Measurements from ENCODE around the gene GTPBP4. TPM values are rescaled to one million over a fixed set of nuclear protein-coding genes. Genes with fewer than 3 reads are reported as not detected.

Gene GTPBP4
- total RNA-seq, 2 experiments from 2014 or later: 50.3 to 53.7 TPM

GRCh38 chr10:1034758-1035157 lies 46.5 kb downstream of the GTPBP4 start:
- H3K4me1 Mint-ChIP-seq (ENCODE audit: low read depth): no peaks in the 10 kb centered on the region
- Histone ChIP-seq H3K27me3 (ENCODE audit: control insufficient read depth in 1 of 2, insufficient read depth in 2 of 2, low read length in 2 of 2) (no peaks in the 10 kb centered on the region), H3K36me3 (ENCODE audit: insufficient read depth, low read length) (peaks cover 12% of the 10 kb centered on the region), H3K9me3 (ENCODE audit: control insufficient read depth in 1 of 2, insufficient read depth in 1 of 2, low read length in 2 of 2) (no peaks in the 10 kb centered on the region), H3K4me1 (ENCODE audit: insufficient read depth, low read length) (peaks cover 5% of the 10 kb centered on the region), H3K27ac (ENCODE audit: low read depth in 1 of 2, low read length in 2 of 2) (no peak overlapping the region), H3K4me3 (ENCODE audit: low read length) (no peak overlapping the region)
- DNase-seq: no peak
- peaks cover 19% of the 10 kb centered on the region for H3K36me3 Mint-ChIP-seq (ENCODE audit: low read depth)
- ChIA-PET CTCF (no interaction called here), POLR2A (interaction anchor here (0.9 to 1.6 kb wide), 2 partner anchors 14 to 104 kb away, joined by 3 to 5 read pairs; partner anchors contain the start of gene IDI1)
- H3K4me3 Mint-ChIP-seq: no peak overlapping the region
- no peak for TF ChIP-seq CTCF (IDR thresholded peaks at IDR 0.05)
- intact Hi-C loops (cut with DNase I, micrococcal nuclease): no loop called here
- H3K9me3 Mint-ChIP-seq: no peaks in the 10 kb centered on the region
- ATAC-seq (ENCODE audit: poor library complexity): no peak
- H3K27me3 Mint-ChIP-seq: no peaks in the 10 kb centered on the region
- no peak overlapping the region for H3K27ac Mint-ChIP-seq

GRCh38 chr10:1035201-1035600 lies 47.0 kb downstream of the GTPBP4 start:
- H3K9me3 Mint-ChIP-seq: no peaks in the 10 kb centered on the region
- intact Hi-C loops (cut with DNase I, micrococcal nuclease): no loop called here
- H3K4me3 ChIP-seq (ENCODE audit: low read length): no peak overlapping the region
- CTCF ChIA-PET: no interaction called here
- no peak for TF ChIP-seq CTCF (IDR thresholded peaks at IDR 0.05)
- H3K4me1 ChIP-seq (ENCODE audit: insufficient read depth, low read length): peaks cover 5% of the 10 kb centered on the region
- peaks cover 23% of the 10 kb centered on the region for H3K36me3 Mint-ChIP-seq (ENCODE audit: low read depth)
- H3K27ac ChIP-seq (ENCODE audit: low read depth in 1 of 2, low read length in 2 of 2): no peak overlapping the region
- no peaks in the 10 kb centered on the region for H3K27me3 Mint-ChIP-seq
- H3K4me3 Mint-ChIP-seq: no peak overlapping the region
- no peaks in the 10 kb centered on the region for H3K27me3 ChIP-seq (ENCODE audit: control insufficient read depth in 1 of 2, insufficient read depth in 2 of 2, low read length in 2 of 2)
- no peaks in the 10 kb centered on the region for H3K4me1 Mint-ChIP-seq (ENCODE audit: low read depth)
- DNase-seq: no peak
- no peak overlapping the region for H3K27ac Mint-ChIP-seq
- POLR2A ChIA-PET: interaction anchor here (0.9 to 1.6 kb wide), 2 partner anchors 14 to 104 kb away, joined by 3 to 5 read pairs; partner anchors contain the start of gene IDI1
- peaks cover 16% of the 10 kb centered on the region for H3K36me3 ChIP-seq (ENCODE audit: insufficient read depth, low read length)
- no peaks in the 10 kb centered on the region for H3K9me3 ChIP-seq (ENCODE audit: control insufficient read depth in 1 of 2, insufficient read depth in 1 of 2, low read length in 2 of 2)
- no peak for ATAC-seq (ENCODE audit: poor library complexity)

GRCh38 chr10:1036341-1036791 lies 48.1 kb downstream of the GTPBP4 start:
- Histone ChIP-seq H3K27me3 (ENCODE audit: control insufficient read depth in 1 of 2, insufficient read depth in 2 of 2, low read length in 2 of 2) (no peaks in the 10 kb centered on the region), H3K9me3 (ENCODE audit: control insufficient read depth in 1 of 2, insufficient read depth in 1 of 2, low read length in 2 of 2) (no peaks in the 10 kb centered on the region), H3K27ac (ENCODE audit: low read depth in 1 of 2, low read length in 2 of 2) (no peak overlapping the region), H3K4me1 (ENCODE audit: insufficient read depth, low read length) (peaks cover 5% of the 10 kb centered on the region), H3K4me3 (ENCODE audit: low read length) (no peak overlapping the region), H3K36me3 (ENCODE audit: insufficient read depth, low read length) (peaks cover 27% of the 10 kb centered on the region)
- no peak overlapping the region for H3K4me3 Mint-ChIP-seq
- H3K9me3 Mint-ChIP-seq: no peaks in the 10 kb centered on the region
- H3K27me3 Mint-ChIP-seq: no peaks in the 10 kb centered on the region
- DNase-seq (peak in 6 of 14 experiments; percentile 5 to 73 (median 28)), ATAC-seq (ENCODE audit: poor library complexity) (peak; percentile 70)
- H3K36me3 Mint-ChIP-seq (ENCODE audit: low read depth): peaks cover 35% of the 10 kb centered on the region
- no peak for TF ChIP-seq CTCF (IDR thresholded peaks at IDR 0.05)
- ChIA-PET POLR2A (interaction anchor here (1.6 kb wide), 1 partner anchor 13 kb away, joined by 5 read pairs; the partner anchor contains the start of gene IDI1), CTCF (no interaction called here)
- H3K4me1 Mint-ChIP-seq (ENCODE audit: low read depth): no peaks in the 10 kb centered on the region
- intact Hi-C loops (cut with DNase I, micrococcal nuclease): no loop called here
- no peak overlapping the region for H3K27ac Mint-ChIP-seq

Data from CD4-positive, alpha-beta T cell (primary cell).